Thymus (tissue), 11 donors: Measurements from ENCODE around the gene ZC3H18. TPM values are rescaled to one million over a fixed set of nuclear protein-coding genes. Genes with fewer than 3 reads are reported as not detected.
"Not testable (repeated sequence)": the region's sequence is repeated elsewhere in the genome, so short reads cannot be mapped to it uniquely, and the experiment has no call there.

Source experiments
- DNase-seq, 9 donors: peaks; one replicate each; pipeline ENCODE4 v3.0.0-alpha.2; 2013; ENCODE audit warnings: low spot score in 9 of 9, low read depth in 6 of 9, missing footprints in 1 of 9
- H3K27ac ChIP-seq, 2 donors: one replicate each; pipeline ENCODE4 v1.5.1; 2013; ENCODE audit warnings: control low read depth in 1 of 2, low read depth in 1 of 2, low read length in 1 of 2, mild to moderate bottlenecking in 1 of 2, moderate library complexity in 1 of 2
- H3K27me3 ChIP-seq, 2 donors: one replicate each; pipeline ENCODE4 v1.5.1; 2013; ENCODE audit warnings: low read length in 1 of 2; ENCODE audit not compliant: control insufficient read depth in 2 of 2, insufficient read depth in 1 of 2
- H3K36me3 ChIP-seq, 2 donors: one replicate each; pipeline ENCODE4 v1.5.1; 2013; ENCODE audit warnings: low read length in 1 of 2, mild to moderate bottlenecking in 1 of 2, moderate library complexity in 1 of 2; ENCODE audit not compliant: control insufficient read depth in 2 of 2, insufficient read depth in 2 of 2
- H3K4me1 ChIP-seq, 2 donors: one replicate each; pipeline ENCODE4 v1.5.1; 2013; ENCODE audit warnings: low read length in 2 of 2; ENCODE audit not compliant: control insufficient read depth in 2 of 2, insufficient read depth in 2 of 2
- H3K4me3 ChIP-seq, 2 donors: one replicate each; pipeline ENCODE4 v1.5.1; 2013; ENCODE audit warnings: low read length in 2 of 2, control low read depth in 1 of 2, mild to moderate bottlenecking in 1 of 2
- H3K9me3 ChIP-seq, 2 donors: one replicate each; pipeline ENCODE4 v1.5.1; 2013; ENCODE audit warnings: low read length in 1 of 2, mild to moderate bottlenecking in 1 of 2; ENCODE audit not compliant: control insufficient read depth in 2 of 2, insufficient read depth in 1 of 2
- WGBS: extraction: QIAGEN DNeasy Blood & Tissue Kit; methylation state at CpG from one replicate; pipeline ENCODE4 v1.1.7; 2013; 5-methylcytosine and 5-hydroxymethylcytosine counted together
- polyA plus RNA-seq: library from polyadenylated mRNA; stranded (reverse); fragments of 200-250 nt; gene quantifications from one replicate; pipeline ENCODE4 v1.2.3, GENCODE V29; 2013
- total RNA-seq: library from RNA; stranded (reverse); fragments of 120-200 nt; gene quantifications from one replicate; pipeline ENCODE4 v1.2.4, GENCODE V29; 2013
- donor health status: healthy.

The ZC3H18 gene
- total and polyA plus RNA-seq, 2 donors, result 11.2 to 28.9 TPM

DNA sequence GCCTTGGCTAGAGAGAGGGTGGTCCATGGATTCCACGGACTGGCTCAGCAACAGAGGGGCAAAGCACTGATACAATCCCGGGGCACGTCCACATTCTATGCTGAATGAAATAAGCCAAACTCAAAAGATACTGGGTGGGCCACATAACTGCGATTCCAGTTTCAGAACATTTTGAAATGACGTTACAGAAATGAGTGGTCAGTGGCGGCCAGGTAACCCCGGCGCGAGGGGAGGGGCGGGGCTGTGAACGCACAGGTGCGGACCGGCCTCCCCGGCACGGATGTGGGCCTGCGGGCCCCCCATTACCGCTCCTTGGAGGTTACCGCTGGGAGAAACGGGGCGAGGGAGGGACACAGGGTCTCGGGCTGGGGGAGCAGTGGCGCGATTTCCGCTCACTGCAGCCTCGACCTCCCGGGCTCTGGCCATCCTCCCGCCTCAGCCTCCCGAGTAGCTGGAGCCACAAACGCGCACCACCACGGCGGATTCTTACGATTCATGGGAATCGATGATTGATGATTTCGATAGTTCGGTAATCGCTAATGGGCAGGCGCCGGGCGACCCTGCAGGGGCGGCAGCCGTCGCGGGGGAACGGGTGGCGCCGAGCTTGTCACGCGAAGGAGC, 92.1 kb downstream of the ZC3H18 start:
- Histone ChIP-seq H3K4me1 (peaks cover 4 to 13% of the 10 kb centered on the region in 2 donors), H3K9me3 (peaks cover 0 to 2% of the 10 kb centered on the region in 2 donors), H3K27me3 (peaks cover 0 to 13% of the 10 kb centered on the region in 2 donors), H3K36me3 (peaks cover 3 to 4% of the 10 kb centered on the region in 2 donors), H3K27ac (peak overlapping the region in 1 of 2 donors; percentile 43), H3K4me3 (peak overlapping the region; percentile 61 to 82)
- DNase-seq, result no peak
- WGBS, result 4% methylated on average over 49 of the region's 49 CpGs

DNA sequence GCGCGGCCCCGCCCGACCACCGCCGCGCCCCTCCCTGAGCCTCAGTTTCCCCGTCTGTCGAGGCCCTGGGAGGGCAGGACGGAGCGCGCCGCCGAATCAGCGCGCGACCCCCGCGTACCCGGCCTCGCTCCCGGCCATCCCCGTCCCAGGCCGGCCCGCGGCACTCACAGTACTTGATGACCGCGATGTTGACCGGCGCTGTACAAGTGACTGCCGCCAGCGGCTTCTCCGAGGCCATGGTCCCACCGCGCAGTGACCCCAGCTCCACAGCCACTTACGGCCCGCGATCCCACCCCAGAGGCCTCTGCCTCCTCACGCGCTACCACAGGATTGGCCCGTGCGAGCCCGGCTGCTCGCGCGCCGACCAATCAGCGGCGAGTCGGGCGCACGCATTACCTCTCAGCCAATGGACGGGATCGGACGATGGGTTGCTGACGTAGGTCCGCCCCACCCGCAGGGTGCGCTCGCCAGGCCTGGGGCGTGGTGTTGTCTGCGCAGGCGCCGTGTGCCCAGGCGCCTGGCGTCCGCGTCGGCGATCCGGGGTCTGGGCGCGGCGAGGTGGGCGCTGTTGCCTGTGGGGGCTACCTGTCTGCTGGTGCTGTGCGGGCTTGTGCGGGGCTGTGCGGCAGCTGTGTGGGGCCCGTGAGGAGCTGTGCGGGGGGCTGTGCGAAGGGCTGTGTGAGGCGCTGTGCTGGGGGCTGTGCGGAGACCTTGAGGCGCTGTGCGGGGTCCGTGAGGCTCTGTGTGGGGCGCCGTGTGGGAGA, 92.8 kb downstream of the ZC3H18 start, which contains the start of gene MVD:
Gene MVD (minus strand): TSS at position 249 of the 764 bp plus-strand sequence. CDS start 11 bp downstream, at position 238.
- Histone ChIP-seq H3K27ac (peak within 1 kb of the TSS in 1 of 2 donors; percentile 73), H3K27me3 (peaks cover 0 to 13% of the 10 kb centered on the region in 2 donors), H3K9me3 (peaks cover 0 to 2% of the 10 kb centered on the region in 2 donors), H3K4me3 (peak within 1 kb of the TSS; percentile 61 to 82), H3K4me1 (peaks cover 4 to 13% of the 10 kb centered on the region in 2 donors), H3K36me3 (peaks cover 0 to 3% of the 10 kb centered on the region in 2 donors)
- under 1% methylated on average over 88 of the region's 88 CpGs for WGBS
- peak; percentile 91 to 97 (median 94) for DNase-seq

DNA sequence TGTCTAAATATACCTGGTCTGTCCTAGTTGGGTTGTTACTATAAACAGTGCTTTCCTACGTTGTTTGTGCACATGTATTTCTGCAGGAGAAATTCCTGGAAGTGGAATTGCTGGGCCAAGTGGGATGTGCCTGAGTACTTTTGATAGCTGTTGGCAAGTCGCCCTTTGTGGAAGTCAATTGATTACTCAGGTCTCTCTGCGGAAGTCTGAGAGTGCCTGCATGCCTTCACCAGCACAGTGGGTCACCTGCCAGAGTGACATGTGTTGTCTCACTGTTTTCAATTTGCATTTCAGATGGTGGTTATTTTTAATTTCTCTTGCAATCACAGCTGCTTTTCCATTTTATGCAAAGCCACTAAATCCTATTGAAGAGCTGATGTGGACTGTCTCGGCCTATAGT, 94.9 kb downstream of the ZC3H18 start:
- no peaks in the 10 kb centered on the region for H3K9me3 ChIP-seq
- no peak overlapping the region for H3K4me3 ChIP-seq
- H3K36me3 ChIP-seq, result no peaks in the 10 kb centered on the region
- peaks cover 4 to 13% of the 10 kb centered on the region in 2 donors for H3K4me1 ChIP-seq
- no peak overlapping the region for H3K27ac ChIP-seq
- WGBS, result 95% methylated on average over 4 of the region's 4 CpGs
- peaks cover 0 to 13% of the 10 kb centered on the region in 2 donors for H3K27me3 ChIP-seq
- no peak for DNase-seq

DNA sequence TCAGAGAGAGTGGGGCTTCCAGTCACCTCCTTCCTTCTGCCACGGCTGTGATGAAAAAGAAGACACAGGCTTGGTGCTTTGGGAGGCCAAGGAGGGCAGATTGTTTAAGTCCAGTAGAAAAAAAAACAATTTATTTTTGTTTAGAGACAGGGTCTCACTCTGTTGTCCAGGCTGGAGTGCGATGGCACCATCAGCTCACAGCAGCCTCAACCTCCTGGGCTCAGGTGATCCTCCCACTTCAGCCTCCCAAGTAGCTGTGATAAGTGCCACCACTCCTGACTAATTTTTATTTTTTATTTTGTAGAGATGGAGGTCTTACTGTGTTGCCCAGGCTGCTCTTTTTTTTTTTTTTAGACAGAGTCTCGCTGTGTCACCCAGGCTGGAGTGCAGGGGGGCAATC, 95.4 kb downstream of the ZC3H18 start:
- no peak for DNase-seq
- peaks cover 0 to 13% of the 10 kb centered on the region in 2 donors for H3K27me3 ChIP-seq
- H3K4me1 ChIP-seq, result peaks cover 4 to 13% of the 10 kb centered on the region in 2 donors
- no peak overlapping the region for H3K27ac ChIP-seq
- H3K36me3 ChIP-seq, result no peaks in the 10 kb centered on the region
- 98% methylated on average over 3 of the region's 3 CpGs for WGBS
- no peak overlapping the region for H3K4me3 ChIP-seq
- H3K9me3 ChIP-seq, result no peaks in the 10 kb centered on the region

GRCh38 chr16:88667461-88667860, 97.3 kb downstream of the ZC3H18 start:
- WGBS, result 91% methylated on average over 5 of the region's 5 CpGs
- Histone ChIP-seq H3K27me3 (peaks cover 0 to 9% of the 10 kb centered on the region in 2 donors), H3K4me1 (peaks cover 0 to 8% of the 10 kb centered on the region in 2 donors), H3K9me3 (no peaks in the 10 kb centered on the region), H3K27ac (no peak overlapping the region), H3K4me3 (no peak overlapping the region), H3K36me3 (no peaks in the 10 kb centered on the region)
- no peak for DNase-seq

GRCh38 chr16:88669493-88669892, 99.3 kb downstream of the ZC3H18 start:
- H3K4me3 ChIP-seq, H3K27ac ChIP-seq, H3K27me3 ChIP-seq, DNase-seq, H3K9me3 ChIP-seq, H3K36me3 ChIP-seq, H3K4me1 ChIP-seq: not testable (repeated sequence)
- 97% methylated on average over 8 of the region's 8 CpGs for WGBS

DNA sequence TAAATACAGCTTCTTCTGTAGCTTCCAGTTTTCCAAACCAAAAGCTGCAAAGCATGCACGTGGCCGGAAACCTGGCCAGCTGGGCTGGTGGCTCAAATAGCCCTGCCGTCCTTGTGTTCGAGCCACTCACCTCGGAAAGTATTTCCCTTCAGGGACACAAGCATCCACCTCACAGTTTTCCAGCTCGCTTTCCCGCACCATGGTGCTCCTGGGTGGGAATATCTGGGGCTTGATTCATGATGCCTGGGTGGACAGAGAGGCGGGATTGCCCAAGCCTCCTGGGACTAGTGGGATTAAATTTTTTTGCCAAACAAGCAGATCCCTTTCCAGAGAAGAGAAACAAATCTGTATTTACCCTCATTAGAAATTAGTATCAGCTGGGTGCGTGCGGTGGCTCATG, 99.8 kb downstream of the ZC3H18 start:
- WGBS, result 97% methylated on average over 10 of the region's 10 CpGs

GRCh38 chr16:88671806-88672205, 101.6 kb downstream of the ZC3H18 start:
- Histone ChIP-seq H3K36me3 (no peaks in the 10 kb centered on the region), H3K4me1 (no peaks in the 10 kb centered on the region), H3K27ac (no peak overlapping the region), H3K4me3 (no peak overlapping the region), H3K9me3 (peaks cover 0 to 2% of the 10 kb centered on the region in 2 donors), H3K27me3 (no peaks in the 10 kb centered on the region)
- no peak for DNase-seq
- WGBS, result 97% methylated on average over 23 of the region's 23 CpGs

More for the DNA sequence above, 99.8 kb downstream of the ZC3H18 start:
- no peak overlapping the region for H3K27ac ChIP-seq
- no peaks in the 10 kb centered on the region for H3K27me3 ChIP-seq
- no peaks in the 10 kb centered on the region for H3K9me3 ChIP-seq
- DNase-seq, result no peak
- H3K4me3 ChIP-seq, result no peak overlapping the region
- no peaks in the 10 kb centered on the region for H3K36me3 ChIP-seq
- H3K4me1 ChIP-seq, result no peaks in the 10 kb centered on the region

DNA sequence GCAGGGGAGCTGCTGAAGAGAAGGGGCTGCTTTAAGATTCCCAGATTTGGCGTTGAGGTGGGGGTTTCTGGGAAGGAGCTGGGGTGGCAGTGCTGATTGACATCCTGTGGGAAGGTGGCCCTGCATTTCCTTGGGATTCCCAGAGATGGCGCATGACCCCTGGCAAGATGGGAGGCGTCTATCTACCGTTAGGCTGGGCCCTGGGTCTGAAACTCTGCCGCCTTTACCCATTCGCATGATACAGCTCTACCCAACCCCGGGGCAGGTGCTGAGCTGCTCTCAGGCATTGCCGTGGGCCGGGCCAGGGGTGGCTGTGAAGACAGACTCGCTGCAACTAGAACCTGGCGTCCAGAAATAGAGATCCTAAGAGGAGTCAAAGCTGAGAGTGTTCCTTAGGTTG, 102.6 kb downstream of the ZC3H18 start:
- no peaks in the 10 kb centered on the region for H3K4me1 ChIP-seq
- peaks cover 0 to 5% of the 10 kb centered on the region in 2 donors for H3K9me3 ChIP-seq
- H3K36me3 ChIP-seq, result no peaks in the 10 kb centered on the region
- WGBS, result 95% methylated on average over 11 of the region's 11 CpGs
- H3K27ac ChIP-seq, result no peak overlapping the region
- DNase-seq, result no peak
- no peak overlapping the region for H3K4me3 ChIP-seq
- H3K27me3 ChIP-seq, result no peaks in the 10 kb centered on the region
